HG03175 (cell line): ENCODE data around the gene SPATA7.

Experiments
- ATAC-seq: cut with Tn5 transposase; IDR thresholded peaks from one replicate; pipeline ENCODE4 v1.9.1; 2021; ENCODE audit warnings: mild to moderate bottlenecking, moderate library complexity; ENCODE audit not compliant: unreplicated experiment

Gene SPATA7

DNA sequence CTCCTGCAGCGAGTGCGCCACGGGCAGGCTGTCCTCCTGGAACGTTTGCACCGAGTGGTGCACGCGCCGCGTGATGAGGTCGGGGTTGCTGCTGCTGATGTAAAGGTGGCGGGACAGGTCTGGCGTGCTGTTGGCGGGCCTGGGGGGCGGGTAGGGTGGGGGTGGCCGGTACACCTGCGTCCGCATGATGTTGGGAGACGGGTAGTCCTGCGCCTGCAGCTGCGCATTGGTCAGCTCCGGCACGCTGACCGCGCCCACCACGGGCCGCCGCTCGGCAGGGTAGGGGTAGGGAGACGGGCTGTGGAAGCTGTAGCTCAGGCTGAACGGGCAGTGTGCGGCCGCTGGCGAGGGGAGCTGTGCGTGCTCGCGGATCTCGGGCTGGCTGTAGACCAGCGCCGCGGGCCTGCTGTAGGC, 94.1 kb downstream of the SPATA7 start:
- ATAC-seq: no peak

GRCh38 chr14:88481059-88481458, 95.6 kb downstream of the SPATA7 start:
- no peak for ATAC-seq

- ATAC-seq: no peak
These were observed 96.3 kb downstream of the SPATA7 start for GRCh38 chr14:88481794-88482193.

DNA sequence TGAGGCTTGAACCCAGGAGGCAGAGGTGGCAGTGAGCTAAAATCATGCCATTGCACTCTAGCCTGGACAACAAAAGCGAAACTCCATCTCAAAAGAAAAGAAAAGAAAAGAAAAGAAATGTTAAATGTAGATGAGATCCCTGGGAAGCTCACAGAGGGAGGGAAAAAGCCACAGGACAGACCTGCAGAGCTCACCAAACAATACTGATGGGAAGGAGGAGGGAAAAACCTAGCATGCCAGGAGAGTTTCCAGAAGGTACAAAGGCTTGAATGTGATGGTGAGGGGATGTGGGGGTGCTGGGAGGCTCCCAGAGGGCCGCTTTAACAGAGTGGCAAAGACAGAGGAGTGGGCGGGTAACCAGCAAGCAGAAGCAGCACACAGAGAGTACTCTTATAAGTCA, 97.1 kb downstream of the SPATA7 start:
- no peak for ATAC-seq
